GM19463 (cell line): ENCODE measurements around the gene THRAP3.

Experiments used
- ATAC-seq: cut with Tn5 transposase; IDR thresholded peaks from one replicate; pipeline ENCODE4 v1.9.1; 2021; ENCODE audit warnings: mild to moderate bottlenecking, moderate library complexity; ENCODE audit not compliant: unreplicated experiment

THRAP3 gene

DNA sequence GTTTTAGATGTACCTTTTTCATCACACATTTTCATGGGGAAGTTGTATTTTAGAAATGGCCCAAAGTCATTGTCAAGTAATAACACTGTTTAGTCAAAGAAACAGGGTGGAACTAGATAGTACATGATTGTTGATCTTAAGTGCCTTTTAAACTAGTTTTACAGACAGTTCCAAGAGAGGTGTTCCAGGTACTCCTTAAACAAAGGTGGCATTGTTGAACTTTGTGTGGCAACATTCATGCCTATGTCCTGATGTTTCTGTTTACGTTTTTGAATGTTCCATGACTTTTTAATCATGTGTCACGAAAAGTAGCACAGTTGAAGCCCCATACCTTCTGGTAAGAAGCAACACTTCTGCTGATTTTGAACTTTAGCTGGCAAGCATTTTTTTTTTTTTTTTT is 72.8 kb downstream of the THRAP3 start:
- ATAC-seq, result no peak

DNA sequence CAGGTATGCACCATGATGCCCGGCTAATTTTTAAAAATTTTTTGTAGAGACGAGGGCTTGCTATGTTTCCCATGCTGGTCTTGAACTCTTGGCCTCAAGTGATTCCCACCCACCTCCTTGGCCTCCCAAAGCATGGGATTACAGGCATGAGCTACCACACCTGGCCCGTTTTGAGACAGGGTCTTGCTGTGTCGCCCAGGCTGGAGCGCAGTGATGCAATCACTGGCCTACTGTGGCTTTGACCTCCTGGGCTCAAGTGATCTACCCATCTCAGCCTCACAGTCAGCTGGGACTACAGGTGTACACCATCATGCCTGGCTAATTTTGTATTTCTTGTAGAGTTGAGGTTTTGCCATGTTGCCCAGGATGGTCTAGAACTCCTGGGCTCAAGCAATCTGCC is 74.4 kb downstream of the THRAP3 start:
- no peak for ATAC-seq

DNA sequence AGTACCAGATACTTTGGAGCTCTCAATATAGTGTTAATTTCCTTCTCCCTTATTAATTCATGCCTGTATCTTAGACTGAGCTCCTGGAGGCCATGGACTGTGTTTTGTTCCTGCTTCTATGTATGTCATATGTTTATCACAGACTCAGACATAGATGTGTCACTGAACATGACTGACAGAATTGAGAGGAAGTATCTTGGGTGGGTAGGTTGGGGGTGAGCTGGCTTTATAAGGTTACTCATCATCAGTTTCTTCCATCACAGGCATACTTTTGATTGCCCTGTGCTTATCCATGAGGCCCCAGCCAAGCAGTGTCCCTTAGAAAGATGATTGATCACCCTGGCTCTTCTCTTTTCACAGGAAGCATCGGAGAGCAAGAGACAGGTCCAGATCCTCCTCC is 76.3 kb downstream of the THRAP3 start:
- no peak for ATAC-seq

DNA sequence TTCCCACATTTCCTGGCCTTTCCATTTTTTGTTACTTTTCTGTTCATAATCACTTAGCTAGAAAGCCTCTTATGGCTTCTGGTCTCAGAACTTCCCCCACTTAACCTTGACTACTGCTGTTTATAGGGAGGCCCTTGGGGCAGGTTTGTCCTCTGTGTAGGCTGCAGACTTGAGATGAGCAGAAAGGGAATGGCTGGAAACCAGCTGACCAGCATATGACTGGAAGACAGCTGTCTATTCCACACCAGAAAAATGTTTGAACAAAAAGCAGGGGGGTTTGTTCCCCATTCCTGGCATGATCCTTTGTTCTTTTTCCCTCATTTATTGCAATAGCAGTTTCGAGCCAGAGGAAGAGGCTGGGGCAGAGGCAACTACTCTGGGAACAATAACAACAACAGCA is 77.0 kb downstream of the THRAP3 start:
- ATAC-seq, result no peak

DNA sequence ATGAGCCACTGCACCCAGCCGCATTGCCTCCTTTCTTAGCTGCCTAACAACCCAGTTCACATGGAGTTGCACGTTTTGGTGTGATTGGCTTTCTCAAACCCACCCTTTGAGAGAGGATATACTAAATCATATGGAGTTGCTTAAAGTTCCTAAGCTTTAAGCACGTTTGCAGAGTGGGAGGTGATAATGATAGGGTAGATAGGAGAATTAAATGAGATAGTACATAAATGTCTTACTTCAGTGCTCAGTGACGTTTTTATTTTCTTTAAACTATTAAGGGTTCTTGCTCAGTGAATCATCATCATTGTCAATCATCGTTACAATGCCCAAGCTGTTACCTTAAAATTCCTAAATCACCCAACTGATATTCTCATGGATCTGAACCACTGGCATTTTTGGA is 79.0 kb downstream of the THRAP3 start:
- no peak for ATAC-seq

DNA sequence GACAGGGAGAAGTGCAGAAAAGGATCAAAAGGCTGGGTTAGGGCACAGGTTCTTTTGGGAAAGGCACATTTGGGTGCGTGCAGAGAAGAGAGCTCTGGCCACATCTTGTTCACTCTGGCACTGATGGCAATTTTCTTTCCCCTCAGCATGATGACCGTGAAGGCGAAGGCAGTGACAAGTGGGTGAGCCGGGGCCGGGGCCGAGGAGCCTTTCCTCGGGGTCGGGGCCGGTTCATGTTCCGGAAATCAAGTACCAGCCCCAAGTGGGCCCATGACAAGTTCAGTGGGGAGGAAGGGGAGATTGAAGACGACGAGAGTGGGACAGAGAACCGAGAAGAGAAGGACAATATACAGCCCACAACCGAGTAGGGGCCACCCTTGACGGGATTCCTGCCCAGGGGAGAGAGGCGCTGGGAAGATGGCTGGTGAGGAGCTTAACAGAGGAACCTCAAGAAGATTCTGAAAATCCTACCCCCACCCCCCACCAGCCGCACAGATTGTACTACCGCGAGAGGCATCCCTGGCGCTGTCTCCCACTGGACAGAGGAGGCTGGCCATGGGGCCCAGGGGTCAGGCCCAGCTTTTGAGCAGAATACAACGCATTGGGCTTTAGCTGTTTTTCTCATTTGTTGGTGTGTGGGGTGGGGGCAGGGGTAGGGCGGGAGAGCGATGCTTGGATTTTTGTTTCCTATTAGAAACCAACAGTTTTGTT is 79.6 kb downstream of the THRAP3 start:
- ATAC-seq, result no peak

DNA sequence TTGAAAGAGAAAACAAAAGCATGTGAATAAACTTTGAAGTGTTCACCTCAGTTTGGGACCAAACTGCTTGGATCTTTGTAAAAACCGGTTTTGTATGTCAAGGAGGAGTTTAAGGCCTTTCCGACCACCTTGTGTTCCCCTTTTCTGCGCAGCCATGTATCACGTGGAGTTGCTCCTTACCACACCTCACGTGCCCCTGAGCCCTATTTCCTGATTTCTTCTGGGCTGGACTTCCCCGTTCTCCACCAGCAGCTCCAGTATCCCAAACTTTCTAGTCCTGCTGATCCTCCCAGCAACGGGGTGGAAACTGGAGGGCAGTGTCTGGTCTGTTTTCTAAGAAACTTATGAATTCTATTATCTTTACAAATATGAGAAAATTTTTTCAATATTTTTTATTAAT is 80.3 kb downstream of the THRAP3 start:
- no peak for ATAC-seq

DNA sequence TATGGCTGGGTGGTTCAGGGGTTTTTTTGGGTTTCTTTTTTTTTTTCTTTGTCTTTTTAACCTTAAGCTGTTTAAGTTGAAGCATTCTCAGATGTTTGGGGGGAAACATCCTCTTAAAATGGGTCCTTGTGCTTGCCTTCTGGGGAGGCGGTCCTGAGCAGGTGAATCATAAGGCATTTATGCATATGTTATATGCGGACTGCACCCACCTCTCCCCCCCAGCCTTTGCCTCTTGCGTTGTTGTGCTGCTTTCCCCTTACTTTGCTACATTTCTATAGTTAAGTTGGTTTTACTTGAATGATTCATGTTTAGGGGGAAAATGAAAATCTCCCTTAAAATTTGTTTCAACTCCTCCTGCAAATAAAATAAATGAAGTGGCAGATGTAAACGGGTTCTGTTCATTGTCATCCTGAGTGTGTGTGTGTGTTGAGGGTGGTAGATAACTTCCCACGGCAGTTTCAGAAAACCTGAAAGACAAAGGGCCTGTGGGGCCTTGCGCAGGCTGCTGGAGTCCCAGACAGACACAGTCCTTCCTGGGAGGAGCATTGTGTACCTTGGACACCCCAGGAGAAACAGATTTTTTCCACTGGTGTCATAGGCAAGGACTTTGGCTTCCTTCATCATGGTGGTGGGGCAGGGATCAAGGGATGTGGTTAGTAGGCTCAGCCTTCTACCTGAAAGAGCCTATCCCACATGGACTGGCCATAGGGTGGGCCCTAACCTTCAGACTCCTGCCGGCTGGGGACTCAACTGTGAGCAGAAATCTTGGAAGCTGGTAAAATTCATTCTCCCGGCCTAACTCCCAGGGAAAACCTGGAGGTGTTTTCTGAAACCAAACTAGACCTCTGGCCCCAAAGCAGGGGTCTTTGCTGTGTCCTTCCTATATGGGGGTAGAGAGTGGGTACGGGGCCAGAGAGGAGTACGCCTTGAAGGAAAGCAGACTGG is 81.0 kb downstream of the THRAP3 start:
- no peak for ATAC-seq

DNA sequence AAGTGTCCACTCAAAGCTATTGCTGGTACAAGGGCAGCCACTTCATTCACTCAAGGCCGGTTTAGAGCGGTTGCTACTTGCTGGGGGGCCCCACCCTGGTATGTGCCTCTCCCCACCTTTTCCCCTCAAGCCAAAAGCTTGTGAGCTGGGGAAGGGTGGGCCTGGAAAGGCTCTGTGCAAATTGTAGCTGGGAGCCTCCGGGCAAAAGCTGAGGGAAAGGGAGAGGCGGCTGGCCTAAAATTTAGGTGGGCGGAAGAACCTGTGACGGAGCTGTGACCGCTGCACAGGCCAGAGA is 81.6 kb downstream of the THRAP3 start:
- no peak for ATAC-seq

DNA sequence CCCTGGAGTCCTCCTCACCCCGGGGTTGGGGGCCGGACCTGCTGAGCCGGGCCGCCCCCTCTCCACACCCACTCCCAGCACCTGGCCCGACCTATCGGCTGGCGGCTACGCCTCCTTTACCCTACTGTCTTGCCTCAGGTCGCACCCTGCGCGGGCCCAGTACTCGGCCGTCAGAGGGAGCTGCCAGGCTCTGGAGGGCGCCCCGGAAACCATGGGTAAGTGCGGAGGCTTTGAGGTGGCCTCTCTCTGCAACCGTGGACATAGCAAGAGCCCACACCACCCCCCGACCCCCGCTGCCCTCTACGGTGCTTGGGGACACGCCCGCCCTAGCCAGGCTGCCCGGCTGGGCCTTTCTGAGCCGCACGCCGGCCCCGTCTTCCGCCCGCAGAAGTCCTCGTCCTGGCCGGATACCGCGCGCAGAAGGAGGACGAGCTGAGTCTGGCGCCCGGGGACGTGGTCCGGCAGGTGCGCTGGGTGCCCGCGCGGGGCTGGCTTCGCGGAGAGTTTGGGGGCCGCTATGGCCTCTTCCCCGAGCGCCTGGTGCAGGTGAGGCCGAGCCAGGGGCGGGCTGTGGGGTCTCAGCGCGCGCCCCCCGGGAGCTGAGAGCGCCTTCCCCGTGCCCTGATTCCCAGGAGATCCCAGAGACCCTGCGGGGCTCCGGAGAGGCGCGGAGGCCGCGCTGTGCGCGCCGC is 82.1 kb downstream of the THRAP3 start, which contains the start of gene SH3D21:
Gene SH3D21, plus strand, starts transcription at position 159 of the 692 bp plus-strand sequence. Its CDS starts 53 bp downstream, at position 212.
- peak; percentile 28 for ATAC-seq

DNA sequence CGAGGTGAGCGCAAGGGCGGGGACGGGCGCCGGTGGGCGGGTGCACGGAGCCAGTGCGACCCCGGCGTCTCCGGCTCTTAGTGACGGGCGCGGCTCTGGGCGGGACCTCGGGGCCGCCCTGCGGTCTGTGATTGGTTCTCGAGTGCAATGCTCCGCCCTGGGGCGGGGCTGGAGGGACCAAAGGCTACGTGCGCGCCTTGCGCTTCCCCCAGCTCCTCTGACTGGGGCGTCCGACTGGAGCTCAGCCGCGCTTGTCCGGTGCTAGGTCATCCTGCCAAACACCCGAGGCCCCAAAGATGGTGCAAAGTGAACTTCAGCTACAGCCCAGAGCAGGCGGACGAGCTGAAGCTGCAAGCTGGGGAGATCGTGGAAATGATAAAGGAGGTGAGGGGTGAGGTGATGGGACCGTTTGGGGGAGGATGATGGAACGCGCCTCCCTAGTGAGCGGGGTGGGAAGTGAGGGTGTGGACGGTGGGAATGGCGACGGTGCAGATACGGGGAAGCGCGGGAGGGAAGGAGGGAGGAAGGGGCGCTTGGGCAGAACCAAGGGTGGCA is 82.7 kb downstream of the THRAP3 start:
- peak; percentile 99 for ATAC-seq

DNA sequence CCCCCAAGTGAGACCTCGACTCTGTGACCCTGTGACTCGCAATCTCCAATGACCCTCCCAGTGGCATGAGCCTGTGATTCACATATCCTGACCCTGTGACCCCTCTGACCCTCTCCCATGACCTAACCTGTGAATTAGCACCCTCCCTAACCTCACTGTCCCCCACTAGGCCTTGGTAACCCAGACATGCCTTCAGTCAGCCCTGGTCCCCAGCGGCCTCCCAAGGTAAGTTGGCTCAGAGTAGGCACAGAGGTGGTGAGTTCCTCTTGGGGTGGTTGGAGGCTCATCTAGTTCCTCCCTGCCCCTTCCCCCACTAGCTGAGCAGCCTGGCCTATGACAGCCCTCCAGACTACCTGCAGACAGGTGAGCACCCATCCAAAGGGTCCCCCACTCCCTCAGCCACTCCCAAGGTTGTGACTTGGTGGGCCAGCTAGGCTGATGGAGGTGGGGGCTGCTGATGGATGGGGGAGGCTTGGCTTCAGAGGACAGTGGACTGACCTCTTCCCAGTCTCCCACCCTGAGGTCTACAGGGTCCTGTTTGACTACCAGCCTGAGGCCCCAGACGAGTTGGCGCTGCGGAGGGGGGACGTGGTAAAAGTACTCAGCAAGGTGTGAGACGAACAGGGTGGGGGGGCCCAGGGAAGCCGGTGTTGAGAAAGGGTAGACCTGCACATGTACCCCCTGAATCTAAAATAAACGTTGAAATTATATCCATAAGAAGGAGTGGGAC is 83.5 kb downstream of the THRAP3 start:
- ATAC-seq, result no peak

DNA sequence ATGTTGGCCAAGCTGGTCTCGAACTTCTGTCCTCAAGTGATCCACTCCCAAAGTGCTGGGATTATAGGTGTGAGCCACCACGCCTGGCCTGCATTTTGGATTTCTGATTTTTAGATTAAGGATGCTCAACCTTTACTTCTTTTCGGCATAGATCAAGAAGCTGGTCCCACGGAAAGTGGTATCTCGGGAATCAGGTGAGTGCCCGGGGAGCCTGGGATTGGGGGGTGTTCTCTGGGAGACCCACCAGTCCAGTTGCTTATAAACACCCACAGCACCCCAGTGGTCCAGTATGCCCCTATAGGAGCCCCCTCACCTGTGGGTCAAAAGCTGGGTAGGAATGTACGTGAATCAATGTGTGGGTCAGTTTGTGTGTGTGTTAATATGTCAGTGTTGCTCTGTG is 85.2 kb downstream of the THRAP3 start:
- ATAC-seq, result no peak

DNA sequence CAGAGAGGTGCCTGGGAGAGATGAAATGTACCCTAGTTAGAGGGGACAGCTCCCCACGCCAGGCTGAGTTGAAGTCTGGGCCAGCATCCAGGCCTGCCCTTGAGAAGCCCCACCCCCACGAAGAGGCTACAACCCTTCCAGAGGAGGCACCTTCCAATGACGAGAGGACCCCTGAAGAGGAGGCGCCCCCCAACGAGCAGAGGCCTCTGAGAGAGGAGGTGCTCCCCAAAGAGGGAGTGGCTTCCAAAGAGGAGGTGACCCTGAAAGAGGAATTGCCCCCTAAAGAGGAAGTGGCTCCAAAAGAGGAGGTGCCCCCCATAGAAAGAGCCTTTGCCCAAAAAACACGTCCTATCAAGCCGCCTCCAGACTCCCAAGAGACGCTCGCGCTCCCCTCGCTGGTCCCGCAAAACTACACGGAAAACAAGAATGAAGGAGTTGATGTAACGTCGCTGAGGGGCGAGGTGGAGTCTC is 96.1 kb downstream of the THRAP3 start:
- ATAC-seq, result no peak

DNA sequence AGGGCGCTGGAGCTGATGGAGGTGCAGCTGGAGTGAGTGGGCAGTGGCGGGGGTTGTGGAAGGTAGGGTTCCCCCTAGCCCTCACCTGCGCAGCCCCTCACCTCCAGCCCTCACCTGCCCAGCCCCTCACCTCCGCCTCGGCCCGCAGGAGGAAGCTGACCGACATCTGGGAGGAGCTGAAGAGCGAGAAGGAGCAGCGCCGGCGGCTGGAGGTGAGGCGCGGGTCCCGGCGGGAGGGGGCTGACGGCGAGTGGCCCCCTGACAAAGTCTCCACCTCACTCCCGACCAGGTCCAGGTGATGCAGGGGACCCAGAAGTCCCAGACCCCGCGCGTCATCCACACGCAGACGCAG is 96.5 kb downstream of the THRAP3 start:
- ATAC-seq, result no peak

DNA sequence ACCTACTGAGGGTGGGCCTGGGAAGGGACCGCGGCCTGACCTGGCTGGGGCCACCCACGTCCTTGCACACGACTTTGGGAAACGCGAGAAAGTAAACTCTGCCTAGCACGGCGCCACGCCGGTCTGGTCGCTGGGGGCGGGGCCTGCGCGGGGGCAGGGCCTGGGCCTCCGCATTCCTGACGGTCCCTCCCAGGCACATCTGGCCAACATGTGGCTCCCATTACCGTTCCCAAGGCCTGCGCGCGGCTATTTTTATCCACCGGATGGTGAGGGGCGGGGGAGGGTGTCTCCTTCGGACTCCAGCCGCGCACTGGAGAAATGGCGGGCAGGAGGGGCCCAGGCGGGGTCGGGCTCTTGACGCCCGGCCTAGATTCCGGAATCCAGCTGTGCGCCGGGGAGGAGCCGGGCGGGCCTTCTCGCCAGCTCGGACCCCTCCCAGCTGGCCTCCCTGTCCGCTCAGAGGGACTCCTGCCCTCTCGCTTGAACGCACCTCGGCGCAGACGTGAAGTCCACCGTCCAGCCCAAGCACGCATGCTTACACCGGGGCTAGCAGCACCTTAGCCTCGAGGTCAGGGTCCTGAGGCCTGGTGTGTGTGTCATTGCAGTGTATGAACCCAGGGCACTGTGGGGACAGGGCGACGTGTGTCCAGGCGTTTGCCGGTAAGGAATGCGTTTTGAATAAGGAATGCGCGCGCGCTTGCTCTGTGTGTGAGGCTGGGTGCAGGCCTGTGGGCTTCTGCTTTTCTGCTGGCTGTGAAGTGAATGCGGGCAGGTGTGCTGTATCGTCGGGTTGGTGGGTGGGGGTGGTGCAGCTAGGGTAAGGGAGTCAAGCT is 97.1 kb downstream of the THRAP3 start:
- ATAC-seq, result no peak

DNA sequence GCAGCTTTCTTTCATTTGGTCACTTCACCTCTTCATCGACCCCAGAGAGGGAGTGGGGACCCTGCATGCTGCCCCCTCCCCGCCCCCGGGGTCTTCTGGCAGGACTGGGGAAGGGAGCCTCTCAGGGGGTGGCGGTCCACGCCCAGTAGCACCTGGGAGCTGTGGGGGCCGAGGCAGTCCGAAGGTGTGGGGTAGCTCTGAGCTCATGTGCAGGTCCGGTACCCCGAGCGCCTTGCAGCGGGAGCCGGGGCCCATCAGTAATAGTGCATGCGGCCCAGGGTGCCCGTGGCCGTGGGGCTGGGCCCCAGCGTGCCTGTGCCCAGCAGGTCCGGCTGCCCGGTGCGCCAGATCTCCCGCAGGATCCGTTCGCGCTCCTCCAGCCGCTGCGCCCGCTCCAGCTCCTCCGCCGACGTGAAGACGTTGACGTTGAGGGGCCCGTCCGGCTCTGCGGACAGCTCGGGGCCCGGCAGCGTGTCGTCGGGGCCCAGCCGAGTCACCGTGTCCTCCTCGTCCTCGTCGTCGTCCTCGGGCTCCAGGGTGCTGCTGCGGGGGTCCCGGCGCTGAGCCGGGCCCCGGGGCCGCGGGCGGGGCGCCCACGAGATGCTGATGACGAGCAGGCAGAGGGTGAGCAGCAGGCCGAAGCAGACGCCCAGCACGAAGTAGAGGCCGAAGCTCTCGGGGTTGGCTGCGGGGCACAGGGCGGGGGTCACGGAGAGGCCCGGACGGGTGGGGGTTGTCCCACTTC is 98.0 kb downstream of the THRAP3 start:
- ATAC-seq, result no peak

DNA sequence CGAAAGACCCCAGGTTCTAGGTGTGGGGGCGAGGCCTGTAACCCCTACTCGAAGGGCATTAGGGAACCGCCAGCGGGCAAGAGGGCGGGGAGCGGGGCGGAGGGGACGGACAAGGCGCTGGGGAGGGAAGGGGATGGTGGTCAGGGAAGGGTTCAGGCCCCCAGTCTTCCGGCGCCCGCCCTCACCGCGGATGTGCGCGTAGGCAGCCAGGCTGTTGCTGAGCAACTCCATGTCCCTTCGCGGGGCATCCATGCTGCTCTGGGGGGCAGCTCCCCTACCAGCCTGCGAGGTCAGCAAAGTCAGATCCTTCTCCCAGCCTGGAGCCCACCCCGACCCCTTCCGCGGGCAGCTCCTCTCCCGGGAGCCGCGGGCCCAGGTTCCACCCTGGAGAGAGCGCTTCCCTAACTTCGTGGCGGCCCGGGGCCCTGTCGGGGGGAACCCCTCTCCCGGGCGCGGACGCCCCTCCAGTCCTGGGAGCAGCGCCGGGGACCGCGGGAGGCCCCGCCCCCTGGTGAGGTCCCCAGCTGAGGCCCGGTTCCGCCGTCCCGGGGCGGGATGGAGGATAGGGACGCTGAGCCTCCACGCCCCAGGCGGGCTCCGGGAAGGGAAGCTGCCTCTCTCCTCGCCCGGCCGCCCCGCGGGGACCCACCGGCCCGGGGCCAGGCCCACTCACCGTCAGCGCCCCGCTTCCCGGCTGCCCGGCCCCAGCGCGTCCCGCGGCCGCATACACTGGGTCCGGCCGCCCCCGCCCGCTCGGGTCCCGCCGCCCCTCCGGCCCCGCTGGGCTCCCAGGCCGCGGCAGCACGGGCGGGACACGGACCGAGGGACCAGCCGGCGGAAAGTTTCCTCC is 98.8 kb downstream of the THRAP3 start:
- ATAC-seq, result peak; percentile 32
